Lung (tissue), 12 donors: ENCODE measurements around the gene TADA2A. TPM values are rescaled to one million over a fixed set of nuclear protein-coding genes. Genes with fewer than 3 reads are reported as not detected.
A peak's percentile ranks its signal among the peaks of the same experiment; 100 is the strongest.
"Not testable (repeated sequence)": the region's sequence is repeated elsewhere in the genome, so short reads cannot be mapped to it uniquely, and the experiment has no call there.

Experiments
- ATAC-seq: fragments of 200-7000 bp; cut with Tn5 transposase; one replicate; pipeline ENCODE4 v1.9.1; 2020; ENCODE audit warnings: moderate number of reproducible peaks; ENCODE audit not compliant: insufficient read depth, low FRiP score
- DNase-seq, 3 donors: peaks; one replicate each; pipeline ENCODE4 v3.0.0-alpha.2; 2013 to 2017
- H3K27ac ChIP-seq, 2 donors: one replicate each; pipeline ENCODE4 v1.5.1; 2013; ENCODE audit warnings: mild to moderate bottlenecking in 2 of 2, moderate library complexity in 2 of 2, control low read depth in 1 of 2, inconsistent platforms in 1 of 2, low read depth in 1 of 2, low read length in 1 of 2
- H3K27me3 ChIP-seq, 3 donors: one replicate each; pipeline ENCODE4 v1.5.1; 2013; ENCODE audit warnings: low read length in 2 of 3; ENCODE audit not compliant: control insufficient read depth in 3 of 3, insufficient read depth in 3 of 3
- H3K36me3 ChIP-seq, 4 donors: one replicate each; pipeline ENCODE4 v1.5.1; 2013; ENCODE audit warnings: low read length in 4 of 4, mild to moderate bottlenecking in 1 of 4, moderate library complexity in 1 of 4; ENCODE audit not compliant: control insufficient read depth in 4 of 4, insufficient read depth in 4 of 4
- H3K4me1 ChIP-seq, 5 donors: one replicate each; pipeline ENCODE4 v1.5.1; 2013; ENCODE audit warnings: low read length in 5 of 5, mild to moderate bottlenecking in 2 of 5, moderate library complexity in 1 of 5; ENCODE audit not compliant: control insufficient read depth in 5 of 5, insufficient read depth in 5 of 5
- H3K4me3 ChIP-seq: one replicate; pipeline ENCODE4 v1.5.1; 2013; ENCODE audit warnings: mild to moderate bottlenecking, control low read depth, moderate library complexity
- H3K9ac ChIP-seq, 2 donors: one replicate each; pipeline ENCODE4 v1.5.1; 2013; ENCODE audit warnings: low read length in 2 of 2, control low read depth in 1 of 2; ENCODE audit not compliant: insufficient read depth in 1 of 2
- H3K9me3 ChIP-seq, 4 donors: one replicate each; pipeline ENCODE4 v1.5.1; 2013; ENCODE audit warnings: low read length in 3 of 4, mild to moderate bottlenecking in 1 of 4, moderate library complexity in 1 of 4; ENCODE audit not compliant: control insufficient read depth in 4 of 4, insufficient read depth in 3 of 4
- WGBS, 2 donors: extraction: QIAGEN DNeasy Blood & Tissue Kit; methylation state at CpG; one replicate each; pipeline ENCODE4 v1.1.7; 2013; 5-methylcytosine and 5-hydroxymethylcytosine counted together
- polyA plus RNA-seq, 2 donors: library from polyadenylated mRNA; stranded (reverse); fragments of 200-250 nt; gene quantifications; one replicate each; pipeline ENCODE4 v1.2.1, GENCODE V29; 2013
- total RNA-seq, 2 donors: library from RNA; depleted of rRNA in 1 of 2; stranded (reverse); fragments of >200 nt in 1 of 2; gene quantifications; one replicate each; pipeline ENCODE4 v1.2.1, GENCODE V29; 2014 to 2021
- TF ChIP-seq, protein P1 (sequence below): IDR thresholded peaks from 2 replicates; pipeline ENCODE4 v1.5.1; 2012; ENCODE audit warnings: mild to moderate bottlenecking; ENCODE audit errors: control extremely low read depth, extremely low read depth
- donor health status: control.
- donor health status: control.
- donor health status: Bipolar disorder and iron deficiency.
- donor health status: healthy.
- donor health status: DM: yes; HTN: yes; CAD: no.

The TADA2A gene
- total and polyA plus RNA-seq, 4 donors = 7.4 to 28.6 (median 16.9) TPM

DNA sequence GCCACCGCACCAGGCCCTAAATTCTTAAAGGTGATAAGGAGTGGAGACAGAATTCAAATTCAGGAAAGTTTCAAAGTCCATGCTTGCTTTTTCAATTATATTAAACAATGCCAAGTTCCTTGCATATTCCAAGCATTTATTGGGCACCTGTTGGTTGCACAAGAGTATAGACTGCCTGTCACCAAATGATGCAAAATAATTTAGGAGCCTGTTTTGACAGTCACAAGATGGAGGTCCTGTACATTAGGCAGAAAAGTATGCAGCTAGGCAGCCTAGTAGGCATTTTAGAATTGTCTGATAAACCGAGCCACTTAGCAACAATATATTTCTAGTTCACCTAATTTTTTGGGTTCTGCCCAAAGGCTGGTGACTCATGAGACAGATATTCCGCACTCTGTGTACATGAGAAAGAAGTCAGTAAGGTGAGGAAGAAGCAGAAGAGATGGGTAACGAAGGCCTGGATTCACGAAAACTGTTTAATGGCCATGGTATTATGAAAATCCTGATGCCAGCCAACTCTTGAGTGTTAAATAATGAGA is 7.4 kb upstream of the TADA2A start:
- no peaks in the 10 kb centered on the region for H3K4me1 ChIP-seq
- no peak overlapping the region for H3K27ac ChIP-seq
- no peaks in the 10 kb centered on the region for H3K27me3 ChIP-seq
- TF ChIP-seq, protein P1, sequence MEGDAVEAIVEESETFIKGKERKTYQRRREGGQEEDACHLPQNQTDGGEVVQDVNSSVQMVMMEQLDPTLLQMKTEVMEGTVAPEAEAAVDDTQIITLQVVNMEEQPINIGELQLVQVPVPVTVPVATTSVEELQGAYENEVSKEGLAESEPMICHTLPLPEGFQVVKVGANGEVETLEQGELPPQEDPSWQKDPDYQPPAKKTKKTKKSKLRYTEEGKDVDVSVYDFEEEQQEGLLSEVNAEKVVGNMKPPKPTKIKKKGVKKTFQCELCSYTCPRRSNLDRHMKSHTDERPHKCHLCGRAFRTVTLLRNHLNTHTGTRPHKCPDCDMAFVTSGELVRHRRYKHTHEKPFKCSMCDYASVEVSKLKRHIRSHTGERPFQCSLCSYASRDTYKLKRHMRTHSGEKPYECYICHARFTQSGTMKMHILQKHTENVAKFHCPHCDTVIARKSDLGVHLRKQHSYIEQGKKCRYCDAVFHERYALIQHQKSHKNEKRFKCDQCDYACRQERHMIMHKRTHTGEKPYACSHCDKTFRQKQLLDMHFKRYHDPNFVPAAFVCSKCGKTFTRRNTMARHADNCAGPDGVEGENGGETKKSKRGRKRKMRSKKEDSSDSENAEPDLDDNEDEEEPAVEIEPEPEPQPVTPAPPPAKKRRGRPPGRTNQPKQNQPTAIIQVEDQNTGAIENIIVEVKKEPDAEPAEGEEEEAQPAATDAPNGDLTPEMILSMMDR = no peak
- DNase-seq (no peak), ATAC-seq (no peak)
- H3K4me3 ChIP-seq = no peak overlapping the region
- no peak overlapping the region for H3K9ac ChIP-seq
- H3K36me3 ChIP-seq = peaks cover 0 to 3% (median 0%) of the 10 kb centered on the region in 4 donors
- no peaks in the 10 kb centered on the region for H3K9me3 ChIP-seq
- WGBS, 2 donors = 94 to 98% methylated on average over 5 of the region's 5 CpGs

DNA sequence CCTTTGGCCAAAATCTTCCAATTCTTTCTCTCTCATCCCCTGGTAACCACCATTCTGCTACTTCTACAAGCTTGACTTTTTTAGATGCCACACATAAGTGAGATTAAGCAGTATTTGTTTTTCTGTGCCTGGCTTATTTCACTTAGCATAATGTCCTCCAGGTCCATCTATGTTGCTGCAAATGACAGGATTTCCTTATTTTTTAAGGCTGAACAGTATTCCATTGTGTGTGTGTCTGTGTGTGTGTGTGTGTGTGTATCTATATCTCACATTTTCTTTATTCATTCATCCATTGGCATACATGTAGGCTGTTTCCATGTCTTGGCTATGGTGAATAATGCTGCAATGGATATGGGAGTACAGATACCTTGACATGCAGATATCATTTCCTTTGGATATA is 6.2 kb upstream of the TADA2A start:
- Histone ChIP-seq H3K9me3 (no peaks in the 10 kb centered on the region), H3K36me3 (peaks cover 0 to 3% (median 0%) of the 10 kb centered on the region in 4 donors), H3K4me1 (peaks cover 0 to 7% (median 2%) of the 10 kb centered on the region in 5 donors), H3K9ac (no peak overlapping the region), H3K4me3 (no peak overlapping the region), H3K27ac (no peak overlapping the region), H3K27me3 (no peaks in the 10 kb centered on the region)
- TF ChIP-seq, protein P1 = no peak
- ATAC-seq = no peak
- DNase-seq = no peak

GRCh38 chr17:37405522-37405921 is 1.2 kb upstream of the TADA2A start:
- 64 to 84% methylated on average over 14 of the region's 14 CpGs for WGBS, 2 donors

DNA sequence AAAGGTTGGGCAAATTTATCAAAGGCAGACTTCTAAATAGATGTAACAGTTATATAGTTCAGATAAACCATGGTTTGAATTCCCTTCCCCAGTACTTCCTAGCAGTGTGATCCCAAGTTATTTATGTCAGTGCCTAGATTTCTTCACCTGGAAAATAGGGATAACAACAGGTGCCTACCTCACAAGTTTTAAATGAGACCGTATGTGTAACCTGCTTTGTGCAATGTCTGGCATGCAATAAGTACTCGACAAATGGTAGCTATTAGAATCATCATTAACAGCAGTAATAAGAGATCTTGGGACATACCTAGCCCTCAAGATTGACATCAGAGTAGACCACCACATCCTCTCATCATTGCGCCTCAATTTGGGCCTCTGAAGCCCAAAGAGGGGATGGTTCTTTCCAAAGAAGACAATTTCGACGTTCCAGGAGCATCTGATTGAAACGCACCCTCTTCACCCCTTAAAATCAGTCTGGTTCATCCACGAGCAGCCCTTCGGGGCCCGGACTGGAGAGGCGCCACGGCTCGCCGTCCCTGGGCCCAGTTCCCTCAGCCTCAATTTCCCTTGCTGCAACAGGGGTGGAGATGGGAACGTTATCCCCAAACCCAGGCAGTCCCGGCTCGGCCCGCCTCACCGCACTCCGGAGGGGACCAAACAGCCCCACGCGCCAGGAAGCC is 591 bp upstream of the TADA2A start:
- H3K27ac ChIP-seq = peak overlapping the region; percentile 93 to 97
- peak overlapping the region; percentile 62 to 73 for H3K9ac ChIP-seq
- TF ChIP-seq, protein P1 = no peak
- ATAC-seq = peak; percentile 20
- H3K36me3 ChIP-seq = peaks cover 0 to 7% (median under 1%) of the 10 kb centered on the region in 4 donors
- peak in 1 of 3 donors; percentile 37 for DNase-seq
- no peaks in the 10 kb centered on the region for H3K27me3 ChIP-seq
- H3K4me1 ChIP-seq = peaks cover 0 to 14% (median 3%) of the 10 kb centered on the region in 5 donors
- peak overlapping the region; percentile 91 for H3K4me3 ChIP-seq
- H3K9me3 ChIP-seq = no peaks in the 10 kb centered on the region
- 1% methylated on average over 21 of the region's 21 CpGs for WGBS, 2 donors

More at GRCh38 chr17:37405522-37405921, 1.2 kb upstream of the TADA2A start:
- DNase-seq, H3K4me3 ChIP-seq, H3K9ac ChIP-seq, ATAC-seq, H3K27ac ChIP-seq, H3K27me3 ChIP-seq, H3K36me3 ChIP-seq, H3K9me3 ChIP-seq: not testable (repeated sequence)
- peaks cover 0 to 14% (median 3%) of the 10 kb centered on the region in 5 donors for H3K4me1 ChIP-seq

- ATAC-seq, DNase-seq, H3K9me3 ChIP-seq, H3K27me3 ChIP-seq, H3K4me3 ChIP-seq, H3K27ac ChIP-seq, H3K9ac ChIP-seq: not testable (repeated sequence)
- Histone ChIP-seq H3K36me3 (peaks cover 1 to 12% (median 6%) of the 10 kb centered on the region in 4 donors), H3K4me1 (peaks cover 0 to 14% (median 3%) of the 10 kb centered on the region in 5 donors)
- 95 to 96% methylated on average over 13 of the region's 13 CpGs for WGBS, 2 donors
Observed at GRCh38 chr17:37408145-37408479, 1.4 kb downstream of the TADA2A start.
